Activated CD4-positive, alpha-beta T cell treated with anti-CD3 and anti-CD28 coated beads, Interleukin-2, amount 50 U/mL, for 16 hours (primary cell): ENCODE measurements around the gene MTNR1B.

Experiments used
- DNase-seq: peaks from one replicate; pipeline ENCODE4 v3.0.0-alpha.2; 2020

The MTNR1B gene

DNA sequence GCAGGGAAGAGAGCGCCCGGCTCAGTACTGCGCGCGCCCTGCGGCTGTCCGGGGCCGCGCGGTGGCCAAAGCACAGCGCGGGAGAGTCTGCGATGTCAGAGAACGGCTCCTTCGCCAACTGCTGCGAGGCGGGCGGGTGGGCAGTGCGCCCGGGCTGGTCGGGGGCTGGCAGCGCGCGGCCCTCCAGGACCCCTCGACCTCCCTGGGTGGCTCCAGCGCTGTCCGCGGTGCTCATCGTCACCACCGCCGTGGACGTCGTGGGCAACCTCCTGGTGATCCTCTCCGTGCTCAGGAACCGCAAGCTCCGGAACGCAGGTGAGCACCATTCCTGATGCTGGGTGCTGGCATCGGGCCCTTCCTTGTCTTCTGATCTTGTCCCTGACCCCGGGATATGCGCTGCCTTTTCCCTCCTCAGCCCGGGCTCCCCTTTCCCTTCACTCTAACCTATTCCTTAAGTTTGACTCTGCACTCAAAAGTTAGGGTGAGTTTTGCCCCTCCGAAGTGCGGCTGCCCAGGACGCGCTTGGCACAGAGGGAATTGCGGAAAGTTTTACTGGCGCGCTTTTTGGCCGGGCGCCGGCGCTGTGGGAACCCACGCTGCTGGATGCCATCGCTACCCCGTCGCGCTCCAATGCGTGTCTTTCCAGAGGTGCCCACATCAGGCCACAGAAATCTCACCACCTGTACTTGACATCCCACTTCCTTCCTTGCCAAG is at the start of gene MTNR1B:
TSS of gene MTNR1B (plus strand) at position 18 of the 714 bp plus-strand sequence. CDS start at position 93, 75 bp downstream.
- DNase-seq, result no peak

DNA sequence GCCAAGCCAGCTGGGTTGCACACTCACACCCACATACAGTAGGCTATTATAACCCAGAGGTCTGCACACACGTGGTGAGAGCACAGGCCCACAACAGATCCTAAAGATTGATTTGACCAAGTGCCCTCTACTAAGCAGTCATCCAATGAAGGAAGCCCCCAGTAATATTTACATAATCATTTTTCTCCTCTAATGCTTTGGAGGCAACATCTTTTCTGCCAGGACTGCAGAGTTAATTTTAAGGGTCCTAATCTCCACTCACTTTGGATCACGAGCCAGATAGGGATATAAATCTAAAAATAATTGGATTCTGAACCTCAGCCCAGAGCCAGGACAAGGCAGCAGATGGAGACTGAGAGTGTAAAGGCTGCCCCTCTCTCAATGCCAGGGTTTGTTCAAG is 49.1 kb upstream of the MTNR1B start:
- no peak for DNase-seq

DNA sequence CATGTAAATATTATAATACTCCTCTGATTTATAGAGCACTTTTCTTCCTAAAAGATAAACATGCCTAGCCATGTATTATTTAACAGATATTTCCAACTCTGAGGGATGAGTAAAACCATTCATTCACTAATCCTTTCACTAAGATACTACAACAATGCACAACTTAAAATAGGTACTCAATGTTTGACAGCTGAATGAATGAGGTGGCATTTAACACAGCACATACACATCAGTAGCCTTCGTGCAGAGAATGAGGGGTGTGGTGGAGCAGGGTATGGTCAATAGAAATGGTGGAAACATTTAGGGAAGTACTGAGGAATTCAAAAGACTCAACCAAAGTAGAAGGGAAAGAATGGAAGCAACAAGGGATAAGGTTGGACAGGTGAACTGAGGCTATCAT is 46.7 kb upstream of the MTNR1B start:
- no peak for DNase-seq

- DNase-seq, result no peak
Measured at GRCh38 chr11:92929246-92929645, 40.2 kb upstream of the MTNR1B start.

DNA sequence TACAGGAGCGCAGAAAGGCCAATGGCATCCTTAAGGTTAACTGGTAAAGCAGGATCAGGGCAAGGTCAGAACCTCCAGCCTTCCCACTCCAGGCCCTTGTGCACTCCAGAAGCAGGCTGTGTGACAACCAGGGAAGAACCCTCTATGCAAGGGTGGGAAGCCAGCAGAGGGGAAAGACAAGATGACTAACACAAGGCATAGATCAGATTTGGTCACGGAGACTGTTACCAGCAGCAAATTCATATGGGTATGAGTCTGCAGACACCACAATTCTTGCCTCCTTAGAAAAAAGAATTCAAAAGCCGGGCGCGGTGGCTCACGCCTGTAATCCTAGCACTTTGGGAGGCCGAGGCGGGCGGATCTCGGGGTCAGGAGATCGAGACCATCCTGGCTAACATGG is 39.8 kb upstream of the MTNR1B start:
- no peak for DNase-seq

GRCh38 chr11:92931746-92932422 is 37.6 kb upstream of the MTNR1B start:
- DNase-seq, result no peak

- DNase-seq, result no peak
Measured at GRCh38 chr11:92939305-92939704, 30.1 kb upstream of the MTNR1B start.

GRCh38 chr11:92941676-92942571 is 27.5 kb upstream of the MTNR1B start:
- peak; percentile 40 for DNase-seq

GRCh38 chr11:92946707-92947106 is 22.7 kb upstream of the MTNR1B start:
- no peak for DNase-seq

DNA sequence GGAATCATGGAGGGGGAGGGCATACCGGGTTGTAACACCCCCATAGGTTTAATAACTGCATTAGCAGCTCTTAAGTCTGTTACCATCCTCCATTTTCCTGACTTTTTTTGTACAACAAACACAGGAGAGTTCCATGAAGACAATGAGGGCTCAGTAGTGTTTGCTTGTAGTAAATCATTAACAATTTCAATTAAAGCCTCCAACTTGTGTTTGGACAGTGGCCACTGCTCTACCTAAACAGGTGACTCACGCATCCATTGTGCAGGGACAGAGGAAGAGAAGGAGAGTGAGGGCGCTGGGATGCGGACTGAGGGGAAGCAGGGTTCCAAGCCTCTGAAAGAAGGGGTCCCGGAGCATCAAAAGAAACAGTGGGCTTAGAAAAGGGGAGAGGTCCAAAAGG is 21.3 kb upstream of the MTNR1B start:
- DNase-seq, result no peak

- no peak for DNase-seq
Measured at GRCh38 chr11:92954003-92954402, 15.4 kb upstream of the MTNR1B start.

DNA sequence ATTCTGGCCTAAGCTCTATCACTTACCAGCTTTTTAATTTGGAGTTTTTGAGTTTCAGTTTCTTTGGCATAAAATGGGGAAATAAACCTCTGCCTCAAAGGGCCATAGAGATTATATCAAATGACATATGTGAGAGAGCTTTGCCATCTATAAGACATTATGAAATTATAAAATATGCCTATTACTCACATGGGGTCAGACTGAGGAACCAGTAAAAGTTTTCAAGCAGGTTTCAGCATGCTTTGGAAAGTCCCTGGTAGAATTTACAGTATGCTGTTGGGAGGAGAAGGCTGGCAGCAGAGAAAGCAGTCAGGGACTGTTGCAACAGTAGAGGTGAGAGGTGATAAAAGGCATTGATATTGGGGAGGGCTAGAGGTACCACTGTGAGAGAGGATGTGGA is 13.6 kb upstream of the MTNR1B start:
- DNase-seq, result no peak

DNA sequence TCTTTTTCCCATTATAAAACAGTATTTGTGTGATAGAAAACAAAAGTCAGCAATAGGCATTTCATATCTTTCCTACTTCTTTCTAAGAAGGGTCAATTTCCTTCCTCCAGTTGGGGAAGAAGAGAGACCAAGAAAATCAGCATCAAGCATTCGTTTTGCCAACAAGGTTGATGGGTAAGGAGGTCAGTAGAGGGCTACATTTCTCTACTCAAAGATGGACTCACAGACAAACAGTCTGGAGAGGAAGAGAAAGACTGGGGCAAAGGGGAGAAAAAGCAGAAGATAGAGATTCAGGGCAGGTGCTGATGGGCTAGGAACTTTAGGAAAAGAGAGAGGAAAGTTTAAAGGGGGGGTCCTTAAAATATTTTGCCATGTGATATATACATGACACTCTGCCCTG is 8.6 kb upstream of the MTNR1B start:
- no peak for DNase-seq

GRCh38 chr11:92962446-92962845 is 7.0 kb upstream of the MTNR1B start:
- DNase-seq, result no peak

- DNase-seq, result no peak
Measured at GRCh38 chr11:92964471-92964870, 5.0 kb upstream of the MTNR1B start.

GRCh38 chr11:92965196-92965595 is 4.3 kb upstream of the MTNR1B start:
- DNase-seq, result no peak

DNA sequence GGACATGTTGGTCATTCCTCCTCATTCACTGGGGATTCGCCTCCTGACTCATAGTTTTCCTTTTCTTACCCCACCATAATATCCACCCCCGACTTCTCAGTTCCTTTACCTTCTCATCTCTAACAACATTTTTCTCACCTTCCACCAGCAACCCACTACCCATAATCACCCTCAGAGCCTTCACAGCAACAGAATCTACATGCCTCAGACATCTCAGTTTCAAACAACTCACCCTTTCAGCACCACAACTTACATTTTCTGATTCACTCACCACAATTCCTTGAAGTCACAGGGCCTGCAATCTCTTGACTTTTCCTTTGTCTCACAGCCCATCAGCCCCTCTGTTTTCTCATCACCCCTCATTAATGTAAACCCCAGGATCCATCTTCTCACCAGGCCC is 2.3 kb upstream of the MTNR1B start:
- DNase-seq, result no peak

GRCh38 chr11:92967867-92968266 is 1.6 kb upstream of the MTNR1B start:
- DNase-seq, result no peak

DNA sequence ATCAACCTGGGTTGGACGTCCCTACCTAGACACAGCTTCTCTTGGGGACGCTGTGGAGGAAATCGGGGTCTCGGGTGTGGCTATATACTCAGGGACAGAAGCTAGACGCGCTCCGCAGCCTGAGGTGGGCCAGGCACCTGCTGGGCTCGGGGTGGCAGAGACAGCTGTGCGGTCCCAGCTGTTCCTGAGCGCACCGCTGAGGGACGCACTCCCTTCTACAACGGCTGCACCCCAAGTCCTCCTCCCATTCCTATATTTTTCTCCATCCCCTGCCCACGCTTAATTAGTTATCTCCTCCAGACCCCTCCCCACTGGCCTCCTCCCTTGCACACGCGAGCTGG is 188 bp upstream of the MTNR1B start:
- no peak for DNase-seq

DNA sequence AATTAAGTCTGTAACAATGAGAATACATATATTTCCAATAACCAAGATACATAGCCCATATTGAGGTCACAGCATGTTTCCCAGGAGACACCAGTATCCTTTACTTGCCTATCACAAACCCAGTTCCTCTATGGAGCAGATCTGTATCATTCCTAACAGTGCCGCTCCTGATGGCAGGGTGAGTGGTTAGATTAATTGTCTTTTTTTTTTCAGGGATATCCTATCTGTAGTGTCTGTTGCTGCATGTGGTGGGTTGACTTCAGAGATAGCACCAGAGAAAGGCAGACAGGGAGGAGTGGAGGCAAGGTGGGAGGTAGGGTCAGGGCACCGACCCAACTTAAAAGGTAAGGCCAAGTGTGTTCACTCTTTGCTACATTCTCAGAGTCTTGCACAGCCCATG is 2.8 kb downstream of the MTNR1B start:
- DNase-seq, result no peak

- DNase-seq, result no peak
Measured at GRCh38 chr11:92975285-92975684, 5.8 kb downstream of the MTNR1B start.

- DNase-seq, result no peak
Measured at GRCh38 chr11:92976681-92977080, 7.2 kb downstream of the MTNR1B start.

DNA sequence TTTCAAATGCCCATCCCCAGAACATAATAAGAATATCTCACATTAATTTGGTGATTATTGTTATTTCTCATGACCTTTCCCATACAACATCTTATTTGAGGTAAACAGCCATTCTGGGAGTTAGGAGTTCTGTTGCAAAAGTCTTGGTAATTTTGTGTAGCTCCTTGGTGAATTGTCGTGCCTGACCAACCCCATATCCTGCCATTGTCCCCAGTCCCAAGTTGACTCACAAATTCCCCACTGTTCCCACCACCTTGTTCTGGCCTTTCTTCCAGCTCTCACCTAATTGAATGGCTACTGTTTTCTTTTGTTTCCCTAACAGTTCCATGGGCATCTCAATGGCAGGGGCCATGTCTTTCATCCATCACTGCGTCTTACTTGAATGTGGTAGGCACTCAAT is 8.0 kb downstream of the MTNR1B start:
- DNase-seq, result no peak
